Suppressor macrophage (primary cell): ENCODE measurements around the gene LAIR1.

ENCODE experiments used
- DNase-seq, 4 experiments: peaks; one replicate each; pipeline ENCODE4 v3.0.0-alpha.2; 2020 to 2022
- total RNA-seq, 17 experiments: gene quantifications; one replicate each; lab custom pipeline; 2026; ENCODE audit warnings: mixed read lengths in 6 of 17, inconsistent platforms in 3 of 17; lab: John Stamatoyannopoulos, UW

Gene LAIR1, protein sequence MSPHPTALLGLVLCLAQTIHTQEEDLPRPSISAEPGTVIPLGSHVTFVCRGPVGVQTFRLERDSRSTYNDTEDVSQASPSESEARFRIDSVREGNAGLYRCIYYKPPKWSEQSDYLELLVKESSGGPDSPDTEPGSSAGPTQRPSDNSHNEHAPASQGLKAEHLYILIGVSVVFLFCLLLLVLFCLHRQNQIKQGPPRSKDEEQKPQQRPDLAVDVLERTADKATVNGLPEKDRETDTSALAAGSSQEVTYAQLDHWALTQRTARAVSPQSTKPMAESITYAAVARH
- 113 to 303 (median 211) reads per million in 17 experiments for total RNA-seq

- peak; percentile 86 to 94 (median 88) for DNase-seq
Observed at GRCh38 chr19:54364775-54365257, at the start of gene LAIR1. LAIR1 (minus strand) TSS chr19:54364931; CDS start chr19:54364804, 127 bp downstream.

DNA sequence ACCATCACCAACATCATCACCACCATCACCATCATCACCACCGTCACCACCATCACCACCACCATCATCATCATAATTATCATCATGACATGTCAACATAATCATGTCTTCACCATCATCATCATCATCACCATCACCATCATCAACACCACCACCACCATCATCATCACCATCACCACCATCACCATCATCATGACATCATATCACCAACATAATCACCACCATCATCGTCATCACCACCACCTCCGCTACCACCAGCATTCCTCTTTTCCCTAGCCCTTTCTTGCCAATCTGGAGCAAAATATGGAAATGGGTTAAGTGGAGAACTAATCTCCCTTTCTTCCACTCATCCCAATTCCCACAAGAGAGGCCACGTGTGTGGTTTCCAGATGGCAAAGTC, 49.4 kb upstream of the LAIR1 start:
- no peak for DNase-seq

DNA sequence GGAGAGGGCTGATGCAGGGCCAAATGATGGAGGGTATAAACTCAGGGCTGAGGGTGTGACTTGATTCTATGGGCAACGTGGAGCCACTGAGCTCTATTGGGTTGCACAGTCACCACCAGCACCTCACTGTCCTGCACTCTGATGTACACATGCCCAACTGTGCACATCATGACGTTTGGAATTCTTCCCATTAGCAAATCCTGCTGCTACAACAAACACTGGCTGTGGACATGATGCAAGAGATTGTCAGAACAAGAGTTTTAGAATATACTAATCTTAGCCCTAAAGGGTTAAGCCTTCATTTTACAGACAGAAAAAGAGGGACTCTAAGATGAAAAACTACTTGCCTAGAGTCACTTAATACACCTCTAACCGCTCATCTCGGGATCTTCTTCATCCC, 48.1 kb upstream of the LAIR1 start:
- no peak for DNase-seq

DNA sequence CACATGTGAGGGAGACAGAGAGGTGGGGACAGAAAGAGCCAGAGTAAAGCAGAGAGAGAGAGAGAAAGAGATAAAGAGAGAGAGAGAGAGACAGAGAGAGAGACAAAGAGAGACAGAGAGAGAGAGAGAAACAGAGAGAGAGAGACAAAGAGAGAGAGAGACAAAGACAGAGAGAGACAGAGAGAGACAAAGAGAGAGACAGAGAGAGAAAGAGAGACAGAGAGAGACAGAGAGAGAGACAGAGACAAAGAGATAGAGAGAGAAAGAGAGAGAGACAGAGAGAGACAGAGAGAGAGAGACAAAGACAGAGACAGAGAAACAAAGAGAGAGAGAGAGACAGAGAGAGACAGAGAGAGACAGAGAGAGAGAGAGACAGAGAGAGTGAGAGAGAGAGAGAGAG, 46.3 kb upstream of the LAIR1 start:
- DNase-seq, result no peak

DNA sequence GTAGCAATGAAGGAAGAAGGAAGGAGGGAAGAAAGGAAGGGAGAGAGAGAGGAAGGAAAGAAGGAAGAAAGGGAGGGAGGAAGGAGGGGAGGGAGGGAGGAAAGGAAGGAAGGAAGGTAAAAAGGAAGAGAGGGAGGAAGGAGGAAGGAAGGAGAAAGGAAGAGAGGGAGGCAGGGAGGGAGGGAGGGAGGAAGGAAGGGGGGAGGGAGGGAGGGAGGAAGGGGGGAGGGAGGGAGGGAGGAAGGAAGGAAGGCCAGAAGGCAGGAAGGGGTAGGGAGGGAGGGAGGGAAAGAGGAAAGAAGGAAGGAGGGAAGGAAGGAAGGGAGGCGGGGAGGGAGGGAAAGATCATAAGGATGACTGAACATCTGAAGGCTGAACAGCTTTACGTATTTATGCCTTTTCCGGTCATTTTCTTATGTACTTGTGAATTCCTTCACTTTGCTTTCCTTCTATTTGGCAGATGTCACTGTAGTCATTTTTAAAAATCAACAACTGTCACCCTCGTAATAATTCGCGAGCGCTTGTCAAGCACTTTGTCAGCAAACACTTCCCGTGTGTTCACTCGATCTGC, 43.8 kb upstream of the LAIR1 start:
- no peak for DNase-seq

DNA sequence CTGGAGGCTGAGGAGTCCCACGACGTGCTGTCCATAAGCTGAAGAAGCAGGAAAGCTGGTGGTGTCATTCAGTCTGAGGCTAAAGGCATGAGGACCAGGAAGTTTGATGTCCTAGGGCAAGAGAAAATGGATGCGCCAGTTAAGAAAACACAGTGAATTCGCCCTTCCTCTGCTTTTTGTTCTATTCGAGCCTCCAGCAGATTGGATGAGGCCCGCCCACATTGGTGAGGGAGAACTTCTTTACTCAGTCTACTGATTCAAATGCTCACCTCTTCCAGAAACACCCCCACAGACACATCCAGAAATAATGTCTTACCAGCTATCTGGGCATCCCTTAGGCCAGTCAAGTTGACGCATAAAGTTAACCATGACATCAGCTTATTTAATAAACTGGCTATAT, 43.0 kb upstream of the LAIR1 start:
- no peak for DNase-seq

GRCh38 chr19:54405628-54406027, 40.9 kb upstream of the LAIR1 start:
- DNase-seq, result no peak

DNA sequence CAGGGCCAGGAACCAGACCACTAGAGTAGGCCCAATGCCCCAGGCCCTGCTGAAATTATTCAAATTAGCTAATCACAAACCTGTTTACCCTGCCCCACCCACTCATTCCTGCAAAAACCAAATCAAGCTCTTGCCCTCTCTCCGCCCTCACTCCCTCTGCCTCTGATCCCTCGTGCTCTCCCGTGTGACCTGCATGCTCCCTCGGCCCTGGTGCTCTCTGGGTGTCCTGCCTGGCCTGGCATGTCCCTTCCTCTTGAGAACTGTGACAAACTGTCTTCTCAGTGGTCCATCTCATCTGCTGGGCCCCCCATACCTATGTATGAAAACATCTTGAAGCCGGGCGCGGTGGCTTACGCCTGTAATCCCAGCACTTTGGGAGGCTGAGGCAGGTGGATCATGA, 38.3 kb upstream of the LAIR1 start:
- DNase-seq, result no peak

DNA sequence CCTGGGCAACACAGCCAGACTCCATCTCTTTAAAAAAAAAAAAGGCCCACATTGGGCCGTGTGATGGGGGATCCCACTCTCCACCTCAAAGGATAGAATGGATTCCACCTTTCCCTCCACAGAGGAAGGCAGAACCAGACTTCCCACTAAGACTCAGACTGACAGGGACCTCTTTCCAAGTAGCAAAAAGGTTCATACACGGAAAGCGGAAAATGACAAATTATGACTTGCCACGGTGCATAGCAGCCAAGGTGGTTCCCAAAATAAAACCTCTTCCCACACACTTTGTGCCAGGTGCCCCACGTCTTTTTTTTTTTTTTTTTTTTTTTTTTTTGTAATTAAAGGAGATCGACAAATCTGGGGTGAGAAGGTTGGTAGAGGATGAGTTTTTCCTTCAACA, 36.2 kb upstream of the LAIR1 start:
- DNase-seq, result no peak

DNA sequence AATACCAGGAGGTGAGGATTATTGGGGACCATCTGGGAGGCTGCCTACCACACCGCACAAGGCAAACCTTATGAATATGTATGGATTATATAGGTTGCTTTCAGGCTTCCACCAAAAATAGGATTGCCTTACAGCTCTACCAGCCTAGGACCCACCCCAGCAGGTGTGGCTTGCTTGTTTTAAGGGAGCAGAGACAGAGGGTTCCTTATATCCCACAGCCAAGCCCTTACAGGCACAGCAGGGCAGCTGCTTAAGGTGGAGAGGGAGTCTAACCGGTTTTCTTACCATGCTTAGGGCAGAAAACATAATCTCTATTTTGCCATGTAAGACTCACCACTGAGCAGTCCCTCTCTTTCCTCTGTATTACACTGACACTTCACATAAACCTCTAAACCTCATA, 34.5 kb upstream of the LAIR1 start:
- DNase-seq, result no peak

GRCh38 chr19:54395685-54396084, 31.0 kb upstream of the LAIR1 start:
- DNase-seq, result no peak

DNA sequence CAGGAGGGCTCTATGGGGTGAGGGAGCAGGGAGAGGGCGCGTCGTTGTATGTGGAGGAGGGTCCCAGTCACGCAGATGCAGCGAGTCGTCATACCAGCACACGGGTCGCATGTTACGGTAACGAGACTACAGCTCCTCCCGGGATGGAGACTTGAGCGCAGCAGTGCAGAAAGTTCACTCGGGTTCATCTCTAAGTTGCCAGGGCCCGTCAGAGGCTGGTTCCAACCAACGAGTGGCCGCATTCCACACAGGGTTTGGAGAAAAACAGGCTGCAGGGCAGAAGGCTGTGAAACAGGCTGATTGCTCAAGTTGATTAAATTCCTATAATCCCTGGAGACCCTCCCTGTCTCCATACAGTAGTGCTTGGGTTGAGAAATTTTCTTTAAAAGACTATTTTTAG, 28.6 kb upstream of the LAIR1 start:
- no peak for DNase-seq

DNA sequence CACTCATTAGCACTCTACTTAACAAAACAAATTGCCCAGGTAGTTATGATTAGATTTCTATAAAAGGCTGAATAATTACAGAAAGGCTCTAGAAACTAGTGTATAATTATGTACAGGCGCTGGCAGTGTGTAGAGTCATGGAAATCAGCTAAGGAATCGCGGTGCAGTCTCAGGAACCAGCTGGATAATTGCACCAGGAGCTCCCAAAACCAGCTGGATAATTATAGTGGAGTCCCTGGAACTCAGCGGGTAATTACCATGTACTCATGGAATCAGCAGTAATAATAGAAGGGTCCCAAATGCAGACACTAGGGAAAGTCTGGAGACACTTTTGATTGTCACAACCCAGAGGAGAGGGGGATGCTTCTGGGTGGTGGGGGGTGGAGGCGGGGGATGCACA, 27.4 kb upstream of the LAIR1 start:
- DNase-seq, result no peak

- DNase-seq, result peak in 1 of 4 experiments; percentile 40
Observed at GRCh38 chr19:54391589-54392061, 26.9 kb upstream of the LAIR1 start.

DNA sequence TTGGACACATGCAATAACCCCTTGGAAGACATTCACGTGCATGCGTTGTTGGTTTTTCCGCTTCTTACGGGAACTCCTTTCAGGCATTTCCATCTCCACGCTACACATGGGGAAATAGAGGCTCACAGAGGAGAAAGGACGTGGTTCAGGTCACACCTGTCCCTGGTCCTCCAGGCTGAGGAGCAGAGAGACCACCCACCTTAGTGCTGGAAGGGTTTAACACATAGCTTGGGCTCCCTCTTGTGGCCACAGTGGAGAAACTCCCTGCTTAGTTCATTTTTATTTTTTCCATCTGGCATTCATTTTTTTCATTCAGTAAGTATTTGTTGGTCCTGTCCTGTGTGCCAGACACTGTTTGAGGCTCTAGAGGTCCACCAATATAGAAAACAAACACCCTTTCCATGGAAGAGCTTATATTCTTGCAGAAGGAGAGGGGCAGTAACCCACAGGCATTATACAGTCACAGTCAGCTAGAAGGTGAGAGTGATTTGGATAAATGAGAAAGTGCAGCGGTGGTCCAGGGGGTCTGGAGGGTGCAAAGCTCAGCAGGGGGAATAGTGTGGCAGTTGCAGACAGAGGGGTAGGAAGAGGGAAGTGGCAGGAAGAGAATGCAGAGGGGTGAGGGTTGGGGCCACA, 26.3 kb upstream of the LAIR1 start:
- peak; percentile 66 to 88 (median 71) for DNase-seq

DNA sequence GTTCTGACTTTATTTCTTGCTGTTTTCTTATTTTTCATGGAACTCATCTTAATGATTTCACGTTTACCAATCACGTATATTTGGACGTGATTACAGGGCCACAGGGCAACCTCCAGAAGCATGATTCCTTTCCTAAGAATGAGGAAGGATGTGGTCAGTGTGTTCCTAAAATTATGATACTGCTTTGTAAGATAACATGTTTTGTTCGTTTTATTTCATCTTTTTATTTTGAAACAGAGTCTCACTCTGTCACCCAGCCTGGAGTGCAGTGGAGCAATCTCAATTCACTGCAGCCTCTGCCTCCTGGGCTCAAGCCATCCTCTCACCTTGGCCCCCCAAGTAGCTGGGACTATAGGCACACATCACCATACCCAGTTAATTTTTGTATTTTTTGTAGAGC, 24.8 kb upstream of the LAIR1 start:
- peak; percentile 59 to 85 (median 70) for DNase-seq

DNA sequence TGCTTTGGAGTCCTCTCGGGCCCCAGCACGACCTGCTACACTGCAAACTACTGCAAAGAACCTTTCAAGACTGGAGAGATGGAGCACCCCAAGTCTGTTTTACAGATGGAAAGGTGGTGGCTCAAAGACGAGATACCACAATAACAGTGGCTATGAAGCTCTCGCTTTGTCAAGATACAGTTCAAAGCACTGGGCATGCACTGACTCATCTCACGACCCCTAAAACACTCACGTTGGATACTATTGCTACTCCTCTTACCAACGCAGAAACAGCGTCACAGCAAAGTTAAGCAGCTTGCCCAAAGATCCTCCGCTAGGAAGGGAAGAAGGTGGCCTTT, 24.0 kb upstream of the LAIR1 start:
- peak in 2 of 4 experiments; percentile 21 to 30 for DNase-seq

GRCh38 chr19:54387991-54388801, 23.5 kb upstream of the LAIR1 start:
- DNase-seq, result peak; percentile 75 to 88 (median 86)

DNA sequence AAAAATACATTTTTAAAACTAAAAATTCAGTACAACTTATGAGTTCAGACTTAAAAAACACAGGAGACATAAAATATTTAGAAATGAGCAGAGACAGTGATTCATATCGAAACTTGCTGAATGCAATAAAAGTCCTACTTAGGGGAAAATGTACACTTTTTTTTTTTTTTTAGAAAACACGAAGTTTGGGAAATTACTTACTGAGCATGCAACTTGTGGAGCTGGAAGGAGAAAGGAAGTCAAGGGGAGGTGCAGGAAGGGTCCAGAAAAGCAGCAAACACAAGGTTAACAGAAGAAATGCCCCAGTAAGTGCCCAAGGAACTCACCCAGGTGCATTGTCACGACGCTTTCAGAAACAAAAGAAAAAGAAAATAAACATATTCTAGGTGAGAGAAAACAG, 18.6 kb upstream of the LAIR1 start:
- DNase-seq, result peak; percentile 28 to 92 (median 66)

DNA sequence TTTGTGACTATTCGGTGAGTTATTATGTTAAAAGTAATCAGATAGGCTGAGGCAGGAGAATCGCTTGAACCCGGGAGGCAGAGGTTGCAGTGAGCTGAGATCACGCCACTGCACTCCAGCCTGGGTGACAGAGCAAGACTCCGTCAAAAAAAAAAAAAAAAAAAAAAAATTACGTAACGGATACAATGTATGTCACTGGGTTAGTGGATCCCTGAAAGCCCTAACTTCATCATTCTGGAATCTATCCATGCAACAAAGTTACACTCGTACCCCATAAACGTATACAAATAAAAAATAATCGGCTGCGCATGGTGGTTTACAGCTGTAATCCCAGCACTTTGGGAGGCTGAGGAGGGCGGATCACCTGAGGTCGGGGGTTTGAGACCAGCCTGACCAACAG, 17.3 kb upstream of the LAIR1 start:
- peak in 3 of 4 experiments; percentile 27 to 72 (median 66) for DNase-seq

DNA sequence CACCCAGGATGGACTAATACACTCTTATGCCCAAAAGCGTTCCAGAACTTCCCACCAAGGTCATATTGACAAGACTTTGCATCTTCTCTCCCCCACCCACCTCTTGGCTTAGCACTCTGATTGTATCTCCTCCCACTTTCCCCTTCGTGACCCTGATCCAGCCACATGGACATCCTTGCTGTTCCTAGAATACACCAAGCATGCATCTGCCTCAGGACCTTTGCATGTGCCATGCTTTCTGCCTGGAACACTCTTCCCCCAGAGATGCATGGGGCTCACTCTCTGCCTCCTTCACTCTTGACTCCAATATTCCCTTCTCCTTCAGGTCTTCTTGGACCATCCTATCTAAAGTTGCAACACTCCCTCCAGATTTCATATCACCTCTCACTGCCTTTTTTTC, 16.2 kb upstream of the LAIR1 start:
- DNase-seq, result no peak

- no peak for DNase-seq
Observed at GRCh38 chr19:54379187-54379678, 14.5 kb upstream of the LAIR1 start.
